NCI-H1436 (cell line): ENCODE data around the gene TIE1.

Source experiments
- DNase-seq: peaks from one replicate; lab custom pipeline; 2025; lab: John Stamatoyannopoulos, UW

TIE1 gene

DNA sequence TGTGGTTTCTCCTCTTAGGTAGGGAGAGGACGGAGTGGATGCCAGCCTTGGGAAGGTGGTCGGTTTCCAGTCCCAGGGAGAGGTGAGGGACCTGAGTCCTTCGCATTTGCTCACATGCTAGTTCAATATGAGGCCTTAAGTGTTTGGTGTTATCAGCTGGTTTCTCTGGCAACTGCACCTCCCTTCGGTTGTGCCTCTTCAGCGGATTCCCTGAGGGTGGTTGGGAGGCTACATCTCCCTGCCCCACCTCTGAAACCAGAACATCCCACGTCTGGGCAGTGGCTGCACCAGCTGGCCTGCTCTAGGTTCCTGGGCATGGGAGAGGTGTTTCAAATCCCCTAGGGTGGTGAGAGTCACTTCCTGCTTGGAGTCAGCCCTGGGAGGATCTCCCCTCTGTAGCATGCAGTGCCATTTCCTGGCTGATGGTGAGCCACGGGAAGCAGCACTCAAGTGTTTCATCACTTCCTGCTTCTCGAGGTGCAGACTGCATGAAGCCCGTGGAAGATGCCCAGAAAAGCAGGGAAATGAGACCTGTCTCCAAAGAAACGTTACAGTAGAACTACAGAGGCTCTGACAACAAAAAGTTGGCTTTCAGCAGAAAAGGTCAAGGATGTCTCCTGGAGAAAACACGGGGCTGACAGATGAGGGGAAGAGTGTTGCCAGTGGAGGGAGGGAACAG, 26.5 kb upstream of the TIE1 start:
- peak; percentile 17 for DNase-seq

DNA sequence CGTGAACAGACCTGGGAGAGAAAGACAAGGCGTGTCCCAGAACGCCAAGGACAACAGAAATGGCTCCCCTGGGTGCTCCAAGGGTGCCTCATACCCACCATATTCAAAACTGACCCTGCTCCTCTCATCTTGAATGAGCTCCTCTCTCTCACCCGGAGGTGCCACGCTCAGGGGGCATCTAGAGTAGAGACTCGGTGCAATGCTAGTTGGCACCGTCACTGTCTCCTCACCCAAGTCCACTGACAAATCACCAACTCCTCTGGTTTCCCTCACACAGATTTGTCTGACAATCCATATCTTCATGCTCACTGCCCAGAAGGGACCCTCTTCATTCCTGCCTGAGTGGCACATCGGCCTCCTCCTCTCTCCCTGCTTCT, 26.0 kb upstream of the TIE1 start:
- DNase-seq, result no peak

DNA sequence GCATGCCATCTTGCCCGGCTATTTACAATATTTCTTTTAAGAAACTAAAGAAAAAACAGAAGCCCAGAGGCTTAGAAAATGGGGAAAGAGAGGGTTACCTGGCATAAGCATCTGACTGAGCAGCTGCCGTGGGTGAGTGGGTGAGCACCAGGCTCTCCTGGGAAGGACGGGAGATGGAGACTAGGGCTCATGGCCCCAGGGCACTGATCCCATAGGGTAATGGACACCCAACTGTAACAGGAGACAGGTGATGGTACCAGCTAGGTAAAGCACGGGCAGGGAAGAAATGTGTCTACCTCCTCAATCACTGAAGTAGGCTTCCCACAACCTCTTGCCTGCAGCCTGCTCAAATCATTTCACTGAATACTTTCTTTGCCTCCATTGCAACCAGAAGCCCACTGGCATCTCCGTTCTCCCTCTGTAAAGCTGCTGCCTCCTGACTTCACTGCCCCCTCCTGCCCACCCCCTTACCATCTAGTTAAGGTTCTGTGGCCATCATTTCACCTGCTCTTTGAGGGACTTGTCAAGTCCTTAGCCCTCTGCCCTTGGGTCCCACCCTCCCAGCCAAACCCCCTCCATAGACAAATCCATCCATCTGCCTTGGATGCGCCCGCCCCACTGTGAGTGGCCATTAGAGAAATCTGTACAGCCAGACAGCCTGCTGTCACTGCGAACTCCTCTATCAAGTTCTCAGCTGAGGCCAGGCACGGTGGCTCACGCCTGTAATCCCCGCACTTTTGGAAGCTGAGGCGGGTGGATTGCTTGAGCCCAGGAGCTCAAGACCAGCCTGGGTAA, 24.8 kb upstream of the TIE1 start:
- DNase-seq, result no peak

DNA sequence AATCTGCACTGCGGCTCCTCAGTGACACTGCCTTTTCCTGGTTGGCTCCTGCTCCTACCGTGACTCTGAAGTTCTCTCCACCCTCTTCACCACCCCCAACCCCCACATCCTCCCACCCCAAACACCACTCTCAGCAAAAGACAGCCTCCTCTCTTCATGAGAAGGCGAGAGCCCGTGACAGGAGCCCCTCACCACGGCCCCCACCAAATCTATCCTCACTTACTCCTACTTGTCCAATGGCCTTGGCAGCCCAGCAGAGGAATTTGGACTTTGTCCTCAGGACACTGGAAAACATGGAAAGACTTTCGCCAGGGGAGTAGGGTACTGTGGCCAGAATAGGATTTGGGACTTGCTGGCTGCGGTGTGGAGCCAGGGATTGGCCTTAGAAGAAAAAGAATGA, 24.1 kb upstream of the TIE1 start:
- DNase-seq, result no peak

DNA sequence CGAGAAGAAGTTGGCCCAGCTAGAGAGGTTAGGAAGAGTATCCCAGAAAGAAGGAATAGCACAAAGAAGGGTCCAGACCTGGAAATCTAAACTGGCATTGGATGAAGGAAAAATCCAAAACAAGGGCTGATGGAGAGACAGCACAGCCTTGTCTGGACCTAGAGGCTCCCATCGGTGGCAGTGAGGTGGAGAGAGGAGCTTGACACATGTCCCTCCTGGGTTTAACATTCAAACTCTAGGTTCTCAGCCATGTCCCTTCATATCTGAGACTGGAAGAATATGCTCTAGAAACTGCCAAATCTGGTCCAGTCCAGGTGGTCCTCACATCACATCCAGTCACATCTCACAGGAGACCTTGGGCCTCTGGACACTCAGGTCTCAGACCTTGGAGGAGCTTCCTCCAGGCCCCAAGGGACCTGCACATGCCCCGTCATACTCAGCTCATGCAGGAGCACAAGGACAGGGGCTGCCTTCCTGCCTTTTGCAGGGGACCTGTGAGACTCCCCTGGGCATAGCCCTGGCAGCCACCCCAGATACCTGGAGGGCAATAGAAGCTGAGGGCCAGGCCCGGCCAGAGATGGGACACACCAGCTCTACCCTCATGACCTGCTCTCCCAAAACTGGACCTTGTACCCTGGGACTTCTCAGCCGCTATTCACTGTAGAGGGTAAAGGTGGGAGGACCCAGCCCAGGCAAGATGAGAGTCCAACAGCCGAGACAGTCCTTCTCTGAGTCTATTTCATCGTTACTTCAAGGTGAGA, 23.5 kb upstream of the TIE1 start:
- no peak for DNase-seq

DNA sequence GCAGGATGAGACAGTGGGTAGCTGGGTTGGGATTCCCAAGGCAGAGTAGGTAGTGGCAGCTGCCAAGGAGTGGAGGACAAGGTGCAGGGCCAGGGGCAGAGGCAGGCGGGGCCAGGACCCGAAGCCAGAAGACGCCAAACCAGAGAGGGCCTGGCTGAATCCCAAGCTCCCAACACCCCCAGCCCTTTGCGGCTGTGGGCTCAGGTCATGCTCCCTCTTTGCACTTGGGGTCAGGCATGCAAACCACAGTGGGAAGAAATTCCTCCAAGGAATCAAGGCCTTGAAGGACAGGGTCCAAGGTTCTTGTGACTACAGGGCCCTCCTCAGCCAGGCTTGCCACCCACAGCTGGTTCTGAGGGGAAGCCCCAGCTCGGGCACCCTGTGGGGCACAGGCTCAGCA, 21.6 kb upstream of the TIE1 start:
- no peak for DNase-seq

DNA sequence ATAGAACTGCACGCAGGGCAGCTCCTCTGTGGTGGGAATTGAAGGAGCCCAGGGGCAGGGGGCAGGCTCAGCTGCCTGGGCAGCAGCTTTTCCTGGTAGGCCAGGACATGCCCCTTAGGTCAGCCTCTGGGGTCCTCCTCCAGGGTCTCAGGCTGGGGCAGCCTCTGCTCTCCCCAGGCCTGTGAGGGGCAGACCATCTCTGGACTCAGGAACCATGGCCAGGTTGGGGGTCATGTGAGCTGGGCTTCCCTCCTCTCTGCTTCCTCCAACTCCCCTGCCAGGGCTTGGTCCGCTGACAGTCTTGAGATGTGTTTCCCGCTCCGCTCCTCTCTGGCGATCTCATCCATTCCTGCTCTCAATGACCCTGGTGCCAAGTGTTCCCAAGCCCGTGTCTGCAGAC, 21.1 kb upstream of the TIE1 start:
- DNase-seq, result no peak

DNA sequence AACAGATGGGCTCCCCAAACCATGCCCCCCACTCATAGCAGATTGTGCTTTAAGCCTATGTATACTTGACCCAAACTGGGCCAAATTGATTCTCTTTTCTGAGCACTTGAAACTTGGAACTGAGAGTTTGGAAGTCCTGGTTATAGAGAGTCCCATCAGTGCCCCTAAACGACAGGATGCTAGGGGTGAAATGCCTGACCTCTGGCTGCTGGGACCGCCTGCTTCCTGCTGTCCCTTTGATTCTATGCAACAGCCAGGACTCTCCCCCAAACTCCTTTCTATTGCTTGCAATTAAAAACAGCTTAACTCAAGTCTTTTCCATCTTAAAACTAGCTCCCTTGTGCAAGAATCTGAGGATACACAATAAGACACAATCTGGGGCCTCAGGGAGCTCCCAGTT, 20.1 kb upstream of the TIE1 start:
- no peak for DNase-seq

DNA sequence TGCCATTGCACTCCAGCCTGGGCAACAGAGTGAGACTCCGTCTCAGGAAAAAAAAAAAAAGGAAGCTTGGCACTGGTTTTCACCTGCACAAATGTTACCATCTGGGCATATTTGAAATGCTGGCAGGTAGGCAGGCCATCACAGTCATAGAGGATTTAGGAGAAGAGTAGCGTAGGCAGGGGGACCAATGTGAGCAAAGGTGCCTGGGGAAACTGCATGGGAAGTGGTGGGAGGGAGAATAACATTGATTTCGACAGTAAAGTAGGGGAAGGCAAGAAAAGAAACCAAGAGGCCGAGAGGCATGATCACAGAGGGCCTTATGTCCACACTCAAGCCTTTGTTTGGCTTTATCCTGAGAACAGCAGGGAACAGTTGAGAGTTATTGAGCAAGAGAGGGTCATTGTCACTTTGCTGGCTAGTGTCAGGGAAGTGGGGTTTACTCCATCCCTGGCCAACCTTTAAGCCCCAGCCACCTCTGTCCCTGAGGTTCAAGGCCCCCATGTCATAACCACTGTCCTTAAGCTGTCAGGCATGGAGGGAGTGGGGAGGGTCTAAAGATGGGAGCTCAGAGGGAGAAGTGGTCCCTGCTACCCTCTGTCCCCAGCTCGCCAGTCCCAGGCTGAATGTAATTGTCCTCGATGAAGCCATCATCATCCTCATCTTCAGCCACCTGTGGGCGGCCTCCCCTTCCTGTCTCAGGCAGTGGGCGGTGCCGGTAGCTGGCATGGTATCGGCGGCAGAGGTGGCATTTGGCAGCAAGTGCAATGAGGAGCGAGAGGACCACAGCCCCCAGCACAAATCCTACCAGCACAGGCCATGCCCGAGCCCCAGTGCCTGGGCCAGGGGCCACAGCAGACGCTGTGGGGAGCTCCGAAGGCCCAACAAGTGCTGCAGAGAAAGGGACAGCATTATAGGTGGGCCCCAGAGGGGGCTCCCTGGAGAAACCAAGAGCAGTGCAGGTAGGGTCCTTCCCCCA, 18.3 kb upstream of the TIE1 start:
- no peak for DNase-seq

DNA sequence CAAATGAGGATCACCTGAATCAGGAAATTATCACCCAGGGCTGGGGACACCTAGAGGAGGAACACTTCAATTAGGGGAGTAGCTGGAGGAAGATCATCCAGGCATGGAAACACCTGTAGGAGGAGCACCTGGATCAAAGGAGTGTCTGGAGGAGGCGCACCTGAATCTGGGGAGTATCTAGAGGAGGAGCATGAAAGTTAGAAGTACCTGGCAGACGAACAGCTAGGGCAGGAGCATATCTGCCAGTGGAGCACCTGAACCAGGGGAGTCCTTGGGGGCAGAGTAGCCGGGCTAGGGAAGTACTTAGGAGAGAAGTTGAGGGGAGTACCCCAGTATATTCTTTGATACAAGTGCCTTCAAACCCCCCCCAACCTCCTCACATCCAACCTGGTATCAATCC, 16.7 kb upstream of the TIE1 start:
- DNase-seq, result no peak

DNA sequence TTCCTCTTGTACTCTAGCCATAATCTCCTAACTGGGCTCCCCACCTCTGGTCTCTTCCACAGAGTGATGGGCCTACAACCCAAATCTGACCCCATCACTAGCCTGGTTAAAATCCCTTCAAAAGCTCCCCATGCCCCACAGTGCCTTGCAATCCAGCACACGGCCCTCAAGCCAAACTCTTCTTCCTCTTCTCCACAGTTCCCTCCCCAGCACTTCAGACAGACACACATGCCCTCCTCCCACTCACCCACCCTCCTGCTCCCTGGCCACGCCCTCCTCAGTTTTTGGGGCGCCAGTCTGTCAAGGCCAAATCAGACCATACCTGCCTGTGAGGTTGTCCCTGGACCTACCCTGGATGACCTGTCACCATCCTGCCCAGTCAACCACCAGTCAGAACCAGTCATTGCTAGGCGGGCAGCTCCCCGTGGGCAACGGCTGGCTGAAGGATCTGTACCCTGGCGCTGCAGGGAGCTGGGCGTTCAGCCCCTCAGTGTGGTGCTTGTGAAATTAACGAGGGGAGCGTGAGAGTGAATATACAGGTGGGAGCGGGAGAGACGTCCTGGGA, 16.2 kb upstream of the TIE1 start:
- no peak for DNase-seq

DNA sequence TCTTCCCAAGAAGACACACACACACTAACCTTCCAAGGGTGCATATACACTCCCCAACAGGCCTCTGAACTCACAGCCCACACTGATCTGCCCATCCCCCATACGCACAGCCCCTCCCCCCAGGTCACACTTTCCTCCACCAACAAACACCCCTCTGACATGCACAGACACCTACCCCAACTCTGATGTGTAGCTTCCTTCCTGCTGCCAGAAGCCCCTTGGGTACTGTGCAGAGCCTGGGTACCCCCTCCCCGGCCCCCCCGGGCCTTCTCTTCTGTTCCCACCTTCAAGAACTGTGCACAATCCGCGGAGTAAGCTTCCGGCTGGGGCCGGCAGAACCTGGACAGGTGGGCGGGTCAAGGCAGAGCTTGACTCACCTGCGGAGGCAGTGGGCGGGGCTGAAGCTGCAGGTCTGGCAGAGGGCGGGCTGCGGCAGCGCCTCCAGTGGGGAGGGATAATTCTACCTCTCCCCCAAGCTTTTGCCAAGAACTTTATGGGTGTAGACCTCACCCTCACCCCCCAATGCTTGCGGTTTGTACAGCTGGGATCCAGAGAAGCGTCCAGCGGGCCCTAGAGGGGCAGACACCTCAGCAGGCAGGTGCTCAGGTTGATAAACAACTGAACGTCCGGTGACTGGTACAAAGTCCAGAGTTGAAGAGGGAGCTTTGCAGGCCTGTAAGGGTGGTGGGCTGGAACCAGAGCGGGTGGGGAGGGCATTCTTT, 15.4 kb upstream of the TIE1 start, which contains the start of gene C1orf210:
TSS of gene C1orf210 (minus strand) at position 313 of the 722 bp plus-strand sequence. CDS start 2,311 bp downstream, outside the sequence.
- peak; percentile 78 for DNase-seq

DNA sequence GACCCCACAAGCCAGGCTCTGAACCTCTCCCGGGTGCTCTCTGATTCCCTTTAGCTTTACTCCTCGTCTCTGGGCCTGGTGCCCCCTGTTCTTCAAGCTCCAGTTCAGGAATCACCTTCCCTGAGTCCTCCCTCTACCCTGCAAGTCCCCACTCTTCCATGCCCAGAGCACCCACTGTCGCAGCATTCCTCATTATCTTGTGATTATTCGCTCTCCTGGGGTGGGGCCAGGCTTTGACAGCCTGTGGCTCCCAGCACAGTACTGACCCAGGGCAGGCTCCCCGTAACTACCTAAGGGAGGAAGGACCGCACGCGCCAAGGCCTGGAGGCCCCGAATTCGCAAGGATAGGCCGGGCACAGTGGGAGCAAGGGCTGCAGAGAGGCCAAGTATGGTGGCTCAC, 14.7 kb upstream of the TIE1 start:
- no peak for DNase-seq

DNA sequence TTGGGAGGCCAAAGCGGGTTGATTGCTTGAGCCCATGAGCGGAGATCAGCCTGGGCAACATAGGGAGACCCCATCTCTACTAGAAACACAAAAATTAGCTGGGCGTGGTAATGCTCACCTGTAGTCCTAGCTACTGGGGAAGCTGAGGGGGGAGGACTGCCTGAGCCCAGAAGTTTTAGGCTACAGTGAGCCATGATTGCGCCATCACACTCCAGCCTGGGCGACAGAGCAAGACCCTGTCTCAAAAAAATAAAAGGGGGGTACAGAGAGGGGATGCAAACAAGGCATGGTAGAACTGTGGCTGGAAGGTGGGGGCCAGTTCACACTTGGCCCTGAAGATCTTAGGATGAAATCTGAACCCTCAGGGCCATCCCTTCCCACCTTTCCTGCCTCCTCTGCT, 14.2 kb upstream of the TIE1 start:
- no peak for DNase-seq

DNA sequence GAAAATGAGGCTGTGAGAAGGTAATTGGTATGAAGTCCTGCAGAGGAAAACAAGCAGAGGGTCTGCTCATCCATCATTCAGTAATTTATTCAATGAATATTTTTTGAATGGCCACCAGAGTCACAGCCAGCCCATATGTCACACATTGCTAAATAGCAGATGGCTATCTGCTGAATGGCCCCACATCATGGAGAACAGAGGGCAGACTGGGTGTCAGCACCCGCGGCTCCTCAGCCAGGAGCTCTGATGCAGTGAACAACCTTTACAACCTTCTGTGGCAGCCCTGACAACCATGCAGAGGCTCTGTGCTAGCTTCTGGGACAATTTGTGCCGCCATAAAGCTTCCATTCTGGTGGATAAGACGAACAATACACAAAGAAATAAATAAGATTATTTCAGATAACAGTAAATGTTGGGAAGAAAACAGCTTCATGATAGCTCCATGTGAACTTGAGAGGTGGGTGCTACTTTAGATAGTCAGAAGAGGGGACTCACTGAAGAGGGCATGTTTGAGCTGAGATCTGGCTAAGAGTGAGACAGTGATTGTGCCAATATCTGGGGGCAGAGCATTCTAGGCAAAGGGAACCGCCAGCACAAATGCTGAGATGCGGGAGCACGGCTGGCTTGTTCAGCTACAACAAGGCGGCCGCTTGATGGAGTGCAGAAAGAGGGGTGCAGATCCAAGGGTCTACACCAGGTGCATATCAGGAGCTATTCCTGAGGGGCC, 12.6 kb upstream of the TIE1 start:
- DNase-seq, result no peak

DNA sequence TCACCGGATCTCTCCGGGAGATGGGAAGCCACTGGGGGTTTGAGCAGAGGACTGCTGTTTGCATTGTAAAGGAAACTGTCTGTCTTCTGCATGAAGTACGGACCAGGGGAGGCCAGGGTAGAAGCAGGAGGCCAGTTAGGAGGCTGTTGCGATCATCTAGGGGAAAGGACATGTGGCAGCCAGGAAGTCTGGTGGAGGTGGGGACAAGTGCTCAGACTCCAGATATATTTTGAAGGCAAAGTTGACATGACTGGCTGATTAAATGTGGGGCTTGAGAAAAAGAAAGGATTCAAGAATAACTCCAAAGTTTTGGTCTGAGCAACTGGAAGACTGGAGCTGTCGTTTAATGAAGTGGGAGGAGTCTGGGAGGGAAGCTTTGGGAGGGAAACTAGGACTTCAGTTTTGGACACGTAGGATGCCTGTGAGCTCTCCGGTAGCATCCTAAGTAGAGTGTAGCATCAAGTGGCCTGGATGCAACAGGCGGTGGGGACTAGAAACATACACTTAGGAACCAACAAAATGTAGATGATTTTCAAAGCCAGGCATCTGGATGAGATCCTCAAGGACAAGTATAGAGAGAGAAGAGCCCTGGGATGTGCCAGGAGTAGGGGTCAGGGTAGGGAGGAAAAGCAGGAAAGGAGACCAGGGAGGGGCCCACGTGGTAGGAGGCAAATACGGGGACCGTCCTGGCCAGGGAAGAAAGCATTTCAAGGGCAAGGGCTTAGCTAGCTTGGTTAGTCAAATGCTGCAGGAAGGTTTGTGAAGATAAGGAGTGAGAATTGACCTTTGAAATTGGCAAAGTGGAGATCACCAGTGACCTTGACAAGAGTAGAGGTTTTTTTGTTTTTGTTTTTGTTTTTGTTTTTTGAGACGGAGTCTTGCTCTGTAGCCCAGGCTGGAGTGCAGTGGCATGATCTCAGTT, 11.7 kb upstream of the TIE1 start:
- DNase-seq, result no peak

DNA sequence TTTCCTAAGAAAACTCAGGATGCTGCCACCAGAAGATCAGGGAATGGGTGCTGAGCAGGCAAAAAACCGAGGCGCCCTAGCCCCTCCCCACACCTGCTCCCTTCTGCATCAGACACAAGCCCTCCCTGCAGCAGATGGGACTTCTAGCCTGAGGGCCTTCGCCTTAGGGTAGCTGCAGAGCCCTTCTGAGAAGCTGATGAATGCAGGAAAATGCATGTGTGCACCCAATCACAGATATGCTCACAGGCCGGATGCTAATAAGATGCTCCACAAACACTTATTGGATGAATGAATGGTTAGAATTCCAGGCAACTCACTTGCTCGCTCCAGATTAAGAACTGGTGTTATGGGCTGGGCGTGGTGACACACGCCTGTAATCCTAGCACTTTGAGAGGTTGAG, 8.6 kb upstream of the TIE1 start:
- DNase-seq, result no peak

DNA sequence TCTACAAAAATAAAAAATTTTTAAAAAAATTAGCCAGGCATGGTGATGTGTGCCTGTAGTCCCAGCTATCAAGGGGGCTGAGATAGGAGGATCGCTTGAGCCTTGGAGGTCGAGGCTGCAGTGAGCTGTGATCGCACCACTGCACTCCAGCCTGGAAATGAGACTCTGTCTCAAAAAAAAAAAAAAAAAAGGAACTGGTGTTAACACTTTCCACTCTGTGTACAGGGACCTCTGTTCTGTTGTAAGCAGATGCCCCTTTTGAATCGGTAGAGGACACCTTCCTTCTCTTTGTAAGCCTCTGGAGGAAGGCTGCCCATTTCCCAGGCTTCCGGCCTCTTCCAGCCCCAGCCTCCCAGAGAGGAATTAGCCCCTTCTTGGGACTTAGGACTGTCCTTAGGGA, 8.1 kb upstream of the TIE1 start:
- no peak for DNase-seq

DNA sequence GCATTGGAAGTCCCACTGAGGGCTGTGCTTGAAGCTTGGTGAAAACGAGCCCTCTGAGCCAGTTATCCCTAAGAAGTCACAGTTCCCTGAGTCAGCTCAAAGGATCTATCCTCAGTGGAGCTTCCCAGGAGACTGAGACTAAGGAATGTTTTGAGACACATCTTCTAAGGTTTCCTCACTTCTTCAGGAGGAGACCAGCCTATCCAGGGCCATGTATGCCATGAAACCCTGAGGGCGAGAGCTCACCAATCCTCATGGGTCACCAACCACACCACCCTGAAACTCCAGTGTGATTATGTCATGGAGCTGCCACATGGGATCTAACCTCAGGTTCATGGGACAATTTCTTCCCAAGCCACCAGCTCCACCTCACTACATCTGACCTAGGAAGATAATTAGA, 7.6 kb upstream of the TIE1 start:
- DNase-seq, result no peak
